ENCODE data around the gene LEFTY2.

LEFTY2 gene

GRCh38 chr1:225896494-225896893 lies 44.5 kb downstream of the LEFTY2 start:
- Histone ChIP-seq H2AFZ (ENCODE audit: low read length) (no peak overlapping the region), H3K27ac (ENCODE audit: low read length) (peak overlapping the region; percentile 73; the same call in 1 of the 2 replicates), H3K9me3 (replicated peaks; ENCODE audit: insufficient read depth, low read length) (no peaks in the 10 kb centered on the region), H3K4me2 (ENCODE audit: low read depth, low read length) (peak overlapping the region; percentile 79), H3K36me3 (replicated peaks; ENCODE audit: insufficient read depth, low read length) (no peaks in the 10 kb centered on the region), H3K4me3 (ENCODE audit: low read length) (peak overlapping the region; percentile 14; the same call in 1 of the 2 replicates), H3K4me1 (ENCODE audit: low read length) (peaks cover 32% of the 10 kb centered on the region), H4K20me1 (ENCODE audit: insufficient read depth, low read length) (no peaks in the 10 kb centered on the region), H3K27me3 (replicated peaks; ENCODE audit: insufficient read depth, low read length) (no peaks in the 10 kb centered on the region), H3K79me2 (ENCODE audit: low read length) (no peaks in the 10 kb centered on the region), H3K9me2 (replicated peaks; ENCODE audit: insufficient read depth, low read length) (no peaks in the 10 kb centered on the region), H3F3A (ENCODE audit: insufficient read depth, low read length) (peaks cover 20% of the 10 kb centered on the region), H3K9ac (ENCODE audit: low read length) (peak overlapping the region; percentile 36; the same call in 1 of the 2 replicates)
- TF ChIP-seq CTCF (IDR thresholded peaks at IDR 0.05; ENCODE audit: low read length) = no peak
- no peak for TF ChIP-seq EZH2phosphoT487 (IDR thresholded peaks at IDR 0.05; ENCODE audit: low read length)
- no peak for TF ChIP-seq EZH2 (optimal IDR thresholded peaks at IDR 0.05; ENCODE audit: low read depth, low read length)
- no peak for DNase-seq

GRCh38 chr1:225892307-225892706 lies 48.7 kb downstream of the LEFTY2 start:
- H2AFZ ChIP-seq (ENCODE audit: low read length) = no peak overlapping the region
- no peak overlapping the region for H3K27ac ChIP-seq (ENCODE audit: low read length)
- no peaks in the 10 kb centered on the region for H3K36me3 ChIP-seq (replicated peaks; ENCODE audit: insufficient read depth, low read length)
- no peak overlapping the region for H3K4me2 ChIP-seq (ENCODE audit: low read depth, low read length)
- H3K9me2 ChIP-seq (replicated peaks; ENCODE audit: insufficient read depth, low read length) = no peaks in the 10 kb centered on the region
- TF ChIP-seq EZH2 (optimal IDR thresholded peaks at IDR 0.05; ENCODE audit: low read depth, low read length) (no peak), CTCF (IDR thresholded peaks at IDR 0.05; ENCODE audit: low read length) (no peak), EZH2phosphoT487 (IDR thresholded peaks at IDR 0.05; ENCODE audit: low read length) (no peak)
- H3K4me3 ChIP-seq (ENCODE audit: low read length) = no peak overlapping the region
- no peaks in the 10 kb centered on the region for H4K20me1 ChIP-seq (ENCODE audit: insufficient read depth, low read length)
- peaks cover 8% of the 10 kb centered on the region for H3F3A ChIP-seq (ENCODE audit: insufficient read depth, low read length)
- DNase-seq = no peak
- H3K9me3 ChIP-seq (replicated peaks; ENCODE audit: insufficient read depth, low read length) = no peaks in the 10 kb centered on the region
- no peaks in the 10 kb centered on the region for H3K79me2 ChIP-seq (ENCODE audit: low read length)
- H3K27me3 ChIP-seq (replicated peaks; ENCODE audit: insufficient read depth, low read length) = no peaks in the 10 kb centered on the region
- H3K4me1 ChIP-seq (ENCODE audit: low read length) = peaks cover 14% of the 10 kb centered on the region
- H3K9ac ChIP-seq (ENCODE audit: low read length) = no peak overlapping the region

- no peaks in the 10 kb centered on the region for H4K20me1 ChIP-seq (ENCODE audit: insufficient read depth, low read length)
- no peak overlapping the region for H3K27ac ChIP-seq (ENCODE audit: low read length)
- H3K4me1 ChIP-seq (ENCODE audit: low read length) = peaks cover 6% of the 10 kb centered on the region
- H2AFZ ChIP-seq (ENCODE audit: low read length) = no peak overlapping the region
- TF ChIP-seq EZH2 (optimal IDR thresholded peaks at IDR 0.05; ENCODE audit: low read depth, low read length) (no peak), EZH2phosphoT487 (IDR thresholded peaks at IDR 0.05; ENCODE audit: low read length) (no peak), CTCF (IDR thresholded peaks at IDR 0.05; ENCODE audit: low read length) (no peak)
- no peaks in the 10 kb centered on the region for H3K27me3 ChIP-seq (replicated peaks; ENCODE audit: insufficient read depth, low read length)
- no peak overlapping the region for H3K9ac ChIP-seq (ENCODE audit: low read length)
- no peaks in the 10 kb centered on the region for H3K79me2 ChIP-seq (ENCODE audit: low read length)
- H3K4me2 ChIP-seq (ENCODE audit: low read depth, low read length) = no peak overlapping the region
- no peaks in the 10 kb centered on the region for H3K36me3 ChIP-seq (replicated peaks; ENCODE audit: insufficient read depth, low read length)
- no peaks in the 10 kb centered on the region for H3K9me3 ChIP-seq (replicated peaks; ENCODE audit: insufficient read depth, low read length)
- no peak overlapping the region for H3K4me3 ChIP-seq (ENCODE audit: low read length)
- peaks cover 1% of the 10 kb centered on the region; the same call in 1 of the 2 replicates for H3F3A ChIP-seq (ENCODE audit: insufficient read depth, low read length)
- H3K9me2 ChIP-seq (replicated peaks; ENCODE audit: insufficient read depth, low read length) = no peaks in the 10 kb centered on the region
- DNase-seq = no peak
Measured at GRCh38 chr1:225891229-225891972, 49.6 kb downstream of the LEFTY2 start.

All from MM.1S (cell line).